Ovary (tissue), 9 donors: ENCODE data around the gene D2HGDH. TPM values are rescaled to one million over a fixed set of nuclear protein-coding genes. Genes with fewer than 3 reads are reported as not detected.

Experiments used
- DNase-seq, 5 donors: peaks; one replicate each; pipeline ENCODE4 v3.0.0-alpha.2; 2019 to 2020
- H3K27ac ChIP-seq, 2 donors: fragments of 200-600 bp; one replicate each; pipeline versions ENCODE4 v1.5.1 to v1.8.0; 2019 to 2022
- H3K27me3 ChIP-seq: fragments of 200-600 bp; one replicate; pipeline ENCODE4 v1.8.0; 2022
- H3K36me3 ChIP-seq: fragments of 200-600 bp; sonication (generic); one replicate; pipeline ENCODE4 v1.5.1; 2019
- H3K4me1 ChIP-seq: one replicate; pipeline ENCODE4 v1.8.1; 2013; ENCODE audit warnings: mild to moderate bottlenecking, moderate library complexity; ENCODE audit not compliant: insufficient read depth
- H3K4me3 ChIP-seq: fragments of 200-600 bp; sonication (generic); one replicate; pipeline ENCODE4 v1.5.1; 2017
- H3K9me3 ChIP-seq, 2 donors: fragments of 200-600 bp in 1 of 2; sonication (generic) in 1 of 2; one replicate each; pipeline versions ENCODE4 v1.5.1 to v1.8.1; 2013 to 2019; ENCODE audit warnings: mild to moderate bottlenecking in 1 of 2, moderate library complexity in 1 of 2
- CTCF ChIP-seq, 3 donors: fragments of 450-650 bp in 2 of 3; fragments of 200-600 bp in 1 of 3; IDR thresholded peaks; one replicate each; pipeline versions ENCODE4 v1.5.1 to v1.8.0; 2016 to 2022; ENCODE audit warnings: antibody characterized with exemption in 3 of 3, mild to moderate bottlenecking in 1 of 3
- EP300 ChIP-seq: sonication (generic); formaldehyde crosslinking; IDR thresholded peaks from one replicate; pipeline ENCODE4 v1.6.1; 2017; ENCODE audit warnings: antibody characterized with exemption
- POLR2A ChIP-seq: fragments of 450-650 bp; IDR thresholded peaks from one replicate; pipeline ENCODE4 v1.6.1; 2017; ENCODE audit warnings: antibody characterized with exemption, mild to moderate bottlenecking, moderate library complexity
- WGBS, 3 donors: extraction: QIAGEN DNeasy Blood & Tissue Kit in 1 of 3; methylation state at CpG; one replicate each; pipeline versions ENCODE4 v1.1.5 to v1.1.7; 2013 to 2017; 5-methylcytosine and 5-hydroxymethylcytosine counted together
- intact Hi-C, 4 donors: fragments of 100-400 bp; cut with DNase I; formaldehyde crosslinking; loops; one replicate each; pipeline versions ENCODE4 v1.11.0 to v1.15.1; 2022 to 2023
- polyA plus RNA-seq, 2 donors: library from polyadenylated mRNA; stranded (reverse); fragments of 200-250 nt in 1 of 2; fragments of 350-450 nt in 1 of 2; fragmentation: Illumina TruSeq in 1 of 2; extraction: RNeasy Lipid Tissue Mini Kit (QIAGEN cat#74804) in 1 of 2; gene quantifications; one replicate each; pipeline ENCODE4 v1.2.3, GENCODE V29; 2013 to 2014
- total RNA-seq, 7 donors: library from RNA; depleted of rRNA in 2 of 7; stranded (reverse); fragments of >200 nt in 2 of 7; fragmentation: NEBNext Ultra II Directional in 3 of 7; extraction: Animal tissue kit (Norgen Biotek cat#: 25700) in 3 of 7; gene quantifications; one replicate each; pipeline versions ENCODE4 v1.1.0 to v1.2.4, GENCODE V29; 2016 to 2023
- donor health status: DM: no; HTN: no; CAD: no; lungs with moderate emphysema.
- donor health status: DM: no; HTN: no; CAD: no.
- donor health status: Bipolar disorder and iron deficiency.
- donor health status: DM: yes; HTN: yes; CAD: no.
- donor health status: DM: no; HTN: no; CAD: no.
- donor health status: DM: yes; HTN: yes; CAD: no.

Gene D2HGDH
- total and polyA plus RNA-seq, 9 donors, result 0.63 to 35.1 (median 24.6) TPM

GRCh38 chr2:241701399-241702154, 32.9 kb upstream of the D2HGDH start, which contains the start of gene ING5:
ING5 (plus strand) TSS chr2:241702039; CDS start chr2:241702066, 27 bp downstream.
- Histone ChIP-seq H3K27me3 (no peaks in the 10 kb centered on the region), H3K4me1 (peaks cover 5% of the 10 kb centered on the region), H3K4me3 (peak within 1 kb of the TSS; percentile 77), H3K36me3 (no peaks in the 10 kb centered on the region), H3K9me3 (peaks cover 0 to 3% of the 10 kb centered on the region in 2 donors), H3K27ac (peak within 1 kb of the TSS; percentile 84 to 97)
- intact Hi-C loops, result loop anchor here in 1 of 4 donors (2.0 kb wide), 1 partner anchor 33 kb away; the partner anchor contains the start of gene D2HGDH
- peak; percentile 96 to 99 (median 98) for DNase-seq
- WGBS, 3 donors, result 0 to 1% (median 0%) methylated on average over 5 to 96 of the region's 96 CpGs
- TF ChIP-seq POLR2A (peak; percentile 86), CTCF (IDR thresholded peaks at IDR 0.05) (no peak), EP300 (no peak)

- H3K4me1 ChIP-seq, result peaks cover 5% of the 10 kb centered on the region
- H3K9me3 ChIP-seq, result peaks cover 0 to 4% of the 10 kb centered on the region in 2 donors
- peak; percentile 83 to 91 (median 89) for DNase-seq
- no peaks in the 10 kb centered on the region for H3K27me3 ChIP-seq
- intact Hi-C loops, result no loop called here
- WGBS, 3 donors, result 0 to 1% (median 0%) methylated on average over 21 to 98 of the region's 98 CpGs
- H3K4me3 ChIP-seq, result peak overlapping the region; percentile 77
- peak overlapping the region; percentile 84 to 97 for H3K27ac ChIP-seq
- no peaks in the 10 kb centered on the region for H3K36me3 ChIP-seq
- TF ChIP-seq CTCF (IDR thresholded peaks at IDR 0.05), result peak in 2 of 3 donors; percentile 31 to 39
- TF ChIP-seq EP300, result no peak
- TF ChIP-seq POLR2A, result no peak
These were observed 32.0 kb upstream of the D2HGDH start for GRCh38 chr2:241702155-241703031.

- DNase-seq, result peak in 2 of 5 donors; percentile 23 to 49
- H3K4me3 ChIP-seq, result peak overlapping the region; percentile 77
- 32 to 37% (median 33%) methylated on average over 11 of the region's 11 CpGs for WGBS, 3 donors
- no peak overlapping the region for H3K27ac ChIP-seq
- H3K27me3 ChIP-seq, result no peaks in the 10 kb centered on the region
- TF ChIP-seq CTCF (IDR thresholded peaks at IDR 0.05) (no peak), EP300 (no peak), POLR2A (no peak)
- H3K9me3 ChIP-seq, result peaks cover 0 to 4% of the 10 kb centered on the region in 2 donors
- no peaks in the 10 kb centered on the region for H3K36me3 ChIP-seq
- intact Hi-C loops, result no loop called here
- peaks cover 5% of the 10 kb centered on the region for H3K4me1 ChIP-seq
These were observed 31.3 kb upstream of the D2HGDH start for GRCh38 chr2:241703032-241703604.

- intact Hi-C loops, result no loop called here
- Histone ChIP-seq H3K4me1 (peaks cover 3% of the 10 kb centered on the region), H3K36me3 (no peaks in the 10 kb centered on the region), H3K27me3 (no peaks in the 10 kb centered on the region), H3K4me3 (no peak overlapping the region), H3K9me3 (peaks cover 0 to 4% of the 10 kb centered on the region in 2 donors), H3K27ac (no peak overlapping the region)
- DNase-seq, result no peak
- 96 to 98% (median 97%) methylated on average over 6 of the region's 6 CpGs for WGBS, 3 donors
- TF ChIP-seq POLR2A (no peak), CTCF (IDR thresholded peaks at IDR 0.05) (no peak), EP300 (no peak)
These were observed 27.9 kb upstream of the D2HGDH start for GRCh38 chr2:241706537-241706936.
